Endothelial cell of umbilical vein (primary cell): ENCODE measurements around the gene PTPRD. TPM values are rescaled to one million over a fixed set of nuclear protein-coding genes. Genes with fewer than 3 reads are reported as not detected.

Source experiments
- BruUV-seq: library from RNA; stranded (reverse); fragments of 400-500 nt; replicated peaks from 2 replicates; lab custom pipeline; 2021; lab: Mats Ljungman, UMichigan
- CTCF ChIA-PET: fragments of 300-600, 350-600 bp; sonication (Branson Sonifier 250); formaldehyde crosslinking; loops from one replicate; lab custom pipeline; 2021; ENCODE audit warnings: antibody characterized with exemption, inconsistent platforms; lab: Charles Lee
- POLR2A ChIA-PET: fragments of 300-600, 350-600 bp; sonication (Branson Sonifier 250); formaldehyde crosslinking; loops from one replicate; lab custom pipeline; 2021; ENCODE audit warnings: antibody characterized with exemption, inconsistent platforms; lab: Charles Lee
- DNase-seq: peaks from one replicate; pipeline ENCODE4 v3.0.0-alpha.2; 2011; ENCODE audit warnings: low read depth, low spot score
- FAIRE-seq: peaks from 2 replicates; lab custom pipeline; 2011; peaks lifted over from hg19 to GRCh38; lab: Jason Lieb, UNC
- H2AFZ ChIP-seq: 2 replicates; pipeline ENCODE4 v1.6.0; 2012; ENCODE audit warnings: low read depth, low read length, control low read depth, inconsistent platforms
- H3K27ac ChIP-seq: 2 replicates; pipeline ENCODE4 v1.5.1; 2011; ENCODE audit warnings: low read depth, mild to moderate bottlenecking, control low read depth, low read length, moderate library complexity; ENCODE audit not compliant: insufficient read depth
- H3K27me3 ChIP-seq, 2 experiments: 2 replicates each; pipeline versions ENCODE4 v1.6.0 to v1.6.1; 2011; ENCODE audit warnings: low read length in 2 of 2, mixed read lengths in 1 of 2; ENCODE audit not compliant: control insufficient read depth in 2 of 2, insufficient read depth in 2 of 2
- H3K36me3 ChIP-seq, 2 experiments: 2 replicates in 1 of 2; 3 replicates in 1 of 2; pipeline ENCODE4 v1.5.1; 2011; ENCODE audit warnings: low read length in 2 of 2, mild to moderate bottlenecking in 1 of 2, moderate library complexity in 1 of 2; ENCODE audit not compliant: control insufficient read depth in 2 of 2, insufficient read depth in 2 of 2; ENCODE audit errors: extremely low read depth in 1 of 2
- H3K4me1 ChIP-seq: 3 replicates; pipeline ENCODE4 v1.5.1; 2011; ENCODE audit warnings: mild to moderate bottlenecking, low read length; ENCODE audit not compliant: control insufficient read depth, insufficient read depth; ENCODE audit errors: extremely low read depth
- H3K4me2 ChIP-seq: 2 replicates; pipeline ENCODE4 v1.6.1; 2011; ENCODE audit warnings: low read length, control low read depth, mixed read lengths; ENCODE audit not compliant: insufficient read depth
- H3K4me3 ChIP-seq, 3 experiments: fragments of 200-600 bp in 1 of 3; sonication (generic), shearing (Covaris generic) in 1 of 3; replicated peaks in 1 of 3; 2 replicates each; pipeline ENCODE4 v1.5.1; 2011 to 2016; ENCODE audit warnings: control low read depth in 3 of 3, low read length in 3 of 3, mild to moderate bottlenecking in 2 of 3, inconsistent platforms in 1 of 3, low read depth in 1 of 3, moderate library complexity in 1 of 3; ENCODE audit not compliant: insufficient read depth in 1 of 3
- H3K79me2 ChIP-seq: 2 replicates; pipeline ENCODE4 v1.6.0; 2012; ENCODE audit warnings: low read length, inconsistent platforms; ENCODE audit not compliant: control insufficient read depth, insufficient read depth
- H3K9ac ChIP-seq: replicated peaks from 2 replicates; pipeline ENCODE3; 2011; ENCODE audit warnings: low read length, control low read depth; ENCODE audit not compliant: insufficient read depth; ENCODE audit errors: extremely low read depth
- H3K9me1 ChIP-seq: replicated peaks from 3 replicates; pipeline ENCODE4 v1.6.0; 2011; ENCODE audit warnings: mild to moderate bottlenecking, low read length; ENCODE audit not compliant: control insufficient read depth, insufficient read depth; ENCODE audit errors: extremely low read depth
- H3K9me3 ChIP-seq: replicated peaks from 2 replicates; pipeline ENCODE4 v1.5.1; 2012; ENCODE audit warnings: low read length, inconsistent platforms; ENCODE audit not compliant: control insufficient read depth, insufficient read depth
- H4K20me1 ChIP-seq: replicated peaks from 2 replicates; pipeline ENCODE3; 2011; ENCODE audit warnings: mild to moderate bottlenecking, low read length; ENCODE audit not compliant: control insufficient read depth, insufficient read depth; ENCODE audit errors: extremely low read depth
- CTCF ChIP-seq, 2 donors: IDR thresholded peaks; 1 replicate in 1 of 2; 2 replicates in 1 of 2; pipeline ENCODE4 v1.5.1; 2011; ENCODE audit warnings: low read length in 2 of 2, mild to moderate bottlenecking in 2 of 2, moderate library complexity in 2 of 2, control low read depth in 1 of 2, inconsistent platforms in 1 of 2, low read depth in 1 of 2; ENCODE audit not compliant: insufficient read depth in 1 of 2; ENCODE audit errors: extremely low read depth in 1 of 2
- EZH2 ChIP-seq: IDR thresholded peaks from 2 replicates; pipeline ENCODE4 v1.6.1; 2012; ENCODE audit warnings: borderline replicate concordance, low read depth, mild to moderate bottlenecking, moderate library complexity, low read length, inconsistent platforms; ENCODE audit not compliant: severe bottlenecking
- FOS ChIP-seq: IDR thresholded peaks from 2 replicates; pipeline ENCODE4 v1.6.1; 2011; ENCODE audit warnings: mild to moderate bottlenecking, low read length, moderate library complexity, borderline replicate concordance; ENCODE audit not compliant: insufficient read depth
- GATA2 ChIP-seq: IDR thresholded peaks from 2 replicates; pipeline ENCODE4 v1.7.0; 2011; ENCODE audit warnings: low read depth, mild to moderate bottlenecking, moderate library complexity, mixed read lengths, low read length; ENCODE audit not compliant: insufficient read length, insufficient read depth
- JUN ChIP-seq: IDR thresholded peaks from 2 replicates; pipeline ENCODE4 v1.6.1; 2011; ENCODE audit warnings: borderline replicate concordance, low read depth; ENCODE audit not compliant: insufficient read length, insufficient read depth
- MAX ChIP-seq: IDR thresholded peaks from 2 replicates; pipeline ENCODE4 v1.6.1; 2011; ENCODE audit not compliant: insufficient read depth, insufficient read length
- MYC ChIP-seq: IDR thresholded peaks from one replicate; pipeline ENCODE4 v1.6.1; 2011; ENCODE audit warnings: mild to moderate bottlenecking, low read depth, low read length
- POLR2A ChIP-seq: IDR thresholded peaks from 2 replicates; pipeline ENCODE4 v1.6.1; 2012; ENCODE audit warnings: low read depth, mild to moderate bottlenecking, control low read depth, low read length
- POLR2AphosphoS5 ChIP-seq: IDR thresholded peaks from 2 replicates; pipeline ENCODE4 v1.6.1; 2012; ENCODE audit warnings: low read depth, mild to moderate bottlenecking, control low read depth, low read length, moderate library complexity; ENCODE audit not compliant: insufficient read depth
- dilution Hi-C: fragments of 300-500 bp; cut with MboI; formaldehyde crosslinking; loops from one replicate; pipeline ENCODE4 v1.15.0; 2019; ENCODE audit warnings: low sequenced_read_pairs; ENCODE audit not compliant: extremely low pct_ligation_motif_present
- intact Hi-C: fragments of 100-400 bp; cut with micrococcal nuclease; formaldehyde crosslinking; loops from one replicate; pipeline ENCODE4 v1.10.0; 2022
- polyA plus RNA-seq, 4 experiments: library from polyadenylated mRNA; depleted of rRNA in 3 of 4; stranded (reverse) in 3 of 4; unstranded in 1 of 4; fragments of >200 nt; gene quantifications; 2 replicates each; pipeline versions ENCODE4 v1.2.1 to v1.2.3, GENCODE V29; 2011 to 2012; ENCODE audit warnings: missing spikeins in 1 of 4
- total RNA-seq: library from RNA; stranded (reverse); gene quantifications from 2 replicates; pipeline ENCODE4 v1.2.3, GENCODE V29; 2021

PTPRD gene
- total and polyA plus RNA-seq, 2 donors (not counting 3 experiments of a cell fraction or from before 2014, with no cell fraction given), result 5.5 to 5.7 TPM

DNA sequence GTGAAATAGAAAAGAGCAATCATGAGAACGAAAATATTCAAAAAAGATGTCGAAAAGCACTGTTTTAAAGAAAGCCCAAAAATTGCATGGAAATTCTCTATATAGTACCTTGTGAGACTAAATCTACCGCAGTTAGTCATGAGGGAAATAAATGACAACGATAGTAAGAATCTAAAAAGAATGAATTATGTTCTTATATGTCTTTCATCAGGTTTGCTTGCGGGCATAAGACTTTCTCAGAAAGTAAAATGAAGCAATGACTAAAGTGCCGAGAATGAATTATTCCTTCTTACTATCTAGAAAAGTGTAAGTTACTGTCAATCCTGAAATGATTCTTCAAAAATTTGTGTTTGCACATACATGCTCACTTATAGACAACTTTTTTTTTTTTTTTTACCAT, 26.4 kb downstream of the PTPRD start:
- Histone ChIP-seq H2AFZ (no peak overlapping the region), H3K9ac (no peak overlapping the region), H3K4me2 (no peak overlapping the region), H3K4me1 (no peaks in the 10 kb centered on the region), H3K79me2 (no peaks in the 10 kb centered on the region), H3K9me3 (no peaks in the 10 kb centered on the region), H3K36me3 (no peaks in the 10 kb centered on the region), H4K20me1 (no peaks in the 10 kb centered on the region), H3K4me3 (no peak overlapping the region), H3K27ac (no peak overlapping the region), H3K27me3 (no peaks in the 10 kb centered on the region), H3K9me1 (no peaks in the 10 kb centered on the region)
- dilution Hi-C loops (no loop called here), intact Hi-C loops (no loop called here)
- no peak for TF ChIP-seq CTCF (IDR thresholded peaks at IDR 0.05; ENCODE audit: extremely low read depth in 1 of 2, insufficient read depth in 1 of 2, low read depth in 1 of 2, low read length in 2 of 2)
- TF ChIP-seq EZH2, result no peak
- TF ChIP-seq GATA2, result no peak
- BruUV-seq, result no TSS peak
- ChIA-PET POLR2A (no interaction called here), CTCF (no interaction called here)
- no peak for FAIRE-seq
- no peak for DNase-seq

DNA sequence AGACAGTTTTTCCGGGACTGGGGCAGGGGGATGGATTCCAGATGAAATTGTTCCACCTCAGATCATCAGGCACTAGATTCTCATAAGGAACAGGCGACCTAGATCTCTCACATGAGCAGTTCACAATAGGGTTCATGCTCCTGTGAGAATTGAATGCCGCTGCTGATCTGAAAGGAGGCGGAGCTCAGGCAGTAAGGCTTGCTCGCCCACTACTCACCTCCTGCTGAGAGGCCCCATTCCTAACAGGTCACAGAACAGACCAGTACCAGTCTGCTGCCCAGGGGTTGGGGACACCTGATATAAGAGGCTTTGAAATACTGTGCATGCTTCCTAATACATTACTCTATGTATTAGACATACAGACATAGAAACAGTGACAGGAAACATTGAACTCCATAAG, 41.1 kb downstream of the PTPRD start:
- DNase-seq, result no peak
- H3K4me3 ChIP-seq, result no peak overlapping the region
- no peaks in the 10 kb centered on the region for H3K27me3 ChIP-seq
- no TSS peak for BruUV-seq
- no peaks in the 10 kb centered on the region for H3K36me3 ChIP-seq
- H2AFZ ChIP-seq, result no peak overlapping the region
- TF ChIP-seq JUN, result no peak
- TF ChIP-seq POLR2A, result no peak
- no peak for TF ChIP-seq GATA2
- TF ChIP-seq POLR2AphosphoS5, result no peak
- TF ChIP-seq MYC, result no peak
- no peak for TF ChIP-seq CTCF (IDR thresholded peaks at IDR 0.05; ENCODE audit: extremely low read depth in 1 of 2, insufficient read depth in 1 of 2, low read depth in 1 of 2, low read length in 2 of 2)
- no peak for TF ChIP-seq EZH2
- no peak for TF ChIP-seq MAX
- TF ChIP-seq FOS, result no peak
- FAIRE-seq, result no peak
- H3K4me1 ChIP-seq, result no peaks in the 10 kb centered on the region
- no peak overlapping the region for H3K9ac ChIP-seq
- dilution Hi-C loops, result no loop called here
- H3K9me3 ChIP-seq, result peaks cover 4% of the 10 kb centered on the region
- no peaks in the 10 kb centered on the region for H3K79me2 ChIP-seq
- CTCF ChIA-PET, result no interaction called here
- POLR2A ChIA-PET, result no interaction called here
- intact Hi-C loops, result no loop called here
- no peak overlapping the region for H3K4me2 ChIP-seq
- no peaks in the 10 kb centered on the region for H3K9me1 ChIP-seq
- H3K27ac ChIP-seq, result no peak overlapping the region
- H4K20me1 ChIP-seq, result no peaks in the 10 kb centered on the region
